Measurements from ENCODE around the gene SEMA3B. TPM values are rescaled to one million over a fixed set of nuclear protein-coding genes. Genes with fewer than 3 reads are reported as not detected.
"Not testable (repeated sequence)": the region's sequence is repeated elsewhere in the genome, so short reads cannot be mapped to it uniquely, and the experiment has no call there.

SEMA3B gene
- 1 to 10 TPM; 1.2 to 2.3 TPM for total RNA-seq

DNA sequence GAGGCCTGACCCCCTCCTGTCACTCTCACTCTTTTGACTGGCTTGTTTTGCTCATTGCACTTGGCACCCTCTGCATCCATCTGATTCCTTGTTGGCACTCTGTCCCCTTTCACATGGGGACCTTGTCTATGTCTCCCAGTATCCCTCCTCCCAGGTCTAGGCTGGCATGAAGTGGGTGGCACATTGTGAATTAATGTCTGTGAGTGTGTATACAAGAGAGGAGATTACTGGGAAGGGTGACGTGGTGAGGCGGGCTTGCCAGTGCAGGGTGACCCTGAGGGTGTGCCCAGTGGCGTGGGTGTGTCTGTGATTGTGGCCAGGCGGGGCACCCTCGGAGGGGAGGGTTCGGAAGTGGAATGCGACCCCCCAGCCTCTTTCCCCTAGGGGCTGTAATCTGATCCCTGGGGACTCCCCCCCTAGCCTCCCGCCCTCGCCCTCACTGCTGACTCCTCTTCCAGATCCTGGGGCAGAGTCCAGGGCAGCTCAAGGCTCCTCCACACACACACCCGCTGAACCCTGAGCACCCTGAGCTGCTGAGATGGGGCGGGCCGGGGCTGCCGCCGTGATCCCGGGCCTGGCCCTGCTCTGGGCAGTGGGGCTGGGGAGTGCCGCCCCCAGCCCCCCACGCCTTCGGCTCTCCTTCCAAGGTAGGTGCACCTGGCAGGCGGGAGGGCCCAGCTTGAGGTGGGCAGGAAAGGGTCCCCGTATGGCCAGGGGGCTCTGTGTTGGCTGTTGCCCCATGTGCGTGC lies at the start of gene SEMA3B:
SEMA3B (plus strand) TSS at position 445 of the 749 bp plus-strand sequence; CDS start at position 539, 94 bp downstream.
- H3K4me3 Mint-ChIP-seq: no peak within 1 kb of the TSS
- no peaks in the 10 kb centered on the region for H3K36me3 Mint-ChIP-seq (ENCODE audit: low read depth)
- no peaks in the 10 kb centered on the region for H3K9me3 Mint-ChIP-seq
- no peak for ATAC-seq (replicated peaks)
- no peak within 1 kb of the TSS for H3K27ac Mint-ChIP-seq
- H3K27me3 Mint-ChIP-seq: peaks cover 3% of the 10 kb centered on the region
- H3K4me1 Mint-ChIP-seq: peaks cover 4% of the 10 kb centered on the region

DNA sequence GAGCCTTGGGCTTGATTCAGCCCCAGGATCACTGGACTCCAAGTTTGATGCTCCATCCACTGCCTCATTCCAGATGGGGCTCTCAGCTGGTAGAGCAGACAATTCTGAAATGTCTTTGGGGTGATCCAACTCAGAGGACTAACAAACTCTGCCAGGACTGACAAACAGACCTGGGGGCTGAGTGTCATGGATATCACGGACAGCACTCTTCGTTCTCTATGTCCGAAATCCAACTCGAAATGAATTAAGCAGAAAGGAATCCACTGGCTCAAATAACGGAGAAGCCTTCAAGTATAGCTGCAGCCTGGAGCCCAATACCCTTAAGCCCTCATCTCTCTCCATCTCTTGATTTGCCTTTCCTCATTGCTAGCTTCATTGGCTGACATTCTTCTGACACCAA lies 49.7 kb upstream of the SEMA3B start:
- H3K9me3 Mint-ChIP-seq: no peaks in the 10 kb centered on the region
- no peaks in the 10 kb centered on the region for H3K27me3 Mint-ChIP-seq
- H3K27ac Mint-ChIP-seq: no peak overlapping the region
- ATAC-seq (replicated peaks): no peak
- no peak overlapping the region for H3K4me3 Mint-ChIP-seq
- H3K36me3 Mint-ChIP-seq (ENCODE audit: low read depth): no peaks in the 10 kb centered on the region
- H3K4me1 Mint-ChIP-seq: no peaks in the 10 kb centered on the region

DNA sequence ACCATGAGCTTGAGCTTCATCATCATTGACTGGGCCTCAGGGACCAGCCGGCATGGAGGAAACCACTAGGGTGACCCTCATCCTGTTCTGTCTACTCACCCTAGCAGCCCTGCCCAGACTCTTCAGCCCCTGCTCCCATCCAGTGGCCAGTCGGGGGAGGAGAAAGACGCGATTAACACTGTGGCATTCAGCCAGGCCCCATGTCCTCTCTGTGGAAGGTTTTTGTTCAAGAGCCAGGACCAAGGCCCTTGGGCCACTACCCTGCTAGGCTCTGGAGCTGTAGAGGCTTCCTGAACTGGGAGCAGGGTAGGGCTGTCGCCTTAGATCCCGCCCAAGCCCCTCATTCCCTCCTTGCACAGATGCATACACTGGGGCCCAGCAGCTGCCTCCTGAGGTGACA lies 48.8 kb upstream of the SEMA3B start:
- Mint-ChIP-seq H3K4me3 (no peak overlapping the region), H3K36me3 (ENCODE audit: low read depth) (no peaks in the 10 kb centered on the region), H3K27ac (no peak overlapping the region), H3K9me3 (no peaks in the 10 kb centered on the region), H3K27me3 (no peaks in the 10 kb centered on the region), H3K4me1 (peaks cover 4% of the 10 kb centered on the region)
- no peak for ATAC-seq (replicated peaks)

DNA sequence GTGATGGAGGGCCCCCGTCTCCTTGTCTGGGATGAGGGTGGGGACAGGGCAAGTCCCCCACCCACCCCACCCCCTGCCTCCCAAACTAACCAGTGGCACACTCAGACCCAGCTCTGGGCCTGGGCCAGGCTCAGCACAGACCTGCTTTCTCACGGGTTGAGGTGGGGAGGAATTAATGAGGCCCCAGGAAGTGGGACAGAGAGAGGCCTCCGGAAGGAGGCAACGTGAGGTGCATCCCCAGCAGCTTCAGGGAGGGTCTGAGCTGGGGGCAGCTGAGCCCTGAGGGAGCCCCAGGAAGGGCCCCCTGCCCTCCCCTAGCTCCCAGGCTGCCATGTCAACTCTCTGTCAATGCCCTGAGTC lies 47.9 kb upstream of the SEMA3B start:
- Mint-ChIP-seq H3K27me3 (no peaks in the 10 kb centered on the region), H3K27ac (peak overlapping the region; percentile 65), H3K4me3 (no peak overlapping the region), H3K4me1 (peaks cover 6% of the 10 kb centered on the region), H3K9me3 (no peaks in the 10 kb centered on the region), H3K36me3 (ENCODE audit: low read depth) (no peaks in the 10 kb centered on the region)
- ATAC-seq (replicated peaks): peak; percentile 30

DNA sequence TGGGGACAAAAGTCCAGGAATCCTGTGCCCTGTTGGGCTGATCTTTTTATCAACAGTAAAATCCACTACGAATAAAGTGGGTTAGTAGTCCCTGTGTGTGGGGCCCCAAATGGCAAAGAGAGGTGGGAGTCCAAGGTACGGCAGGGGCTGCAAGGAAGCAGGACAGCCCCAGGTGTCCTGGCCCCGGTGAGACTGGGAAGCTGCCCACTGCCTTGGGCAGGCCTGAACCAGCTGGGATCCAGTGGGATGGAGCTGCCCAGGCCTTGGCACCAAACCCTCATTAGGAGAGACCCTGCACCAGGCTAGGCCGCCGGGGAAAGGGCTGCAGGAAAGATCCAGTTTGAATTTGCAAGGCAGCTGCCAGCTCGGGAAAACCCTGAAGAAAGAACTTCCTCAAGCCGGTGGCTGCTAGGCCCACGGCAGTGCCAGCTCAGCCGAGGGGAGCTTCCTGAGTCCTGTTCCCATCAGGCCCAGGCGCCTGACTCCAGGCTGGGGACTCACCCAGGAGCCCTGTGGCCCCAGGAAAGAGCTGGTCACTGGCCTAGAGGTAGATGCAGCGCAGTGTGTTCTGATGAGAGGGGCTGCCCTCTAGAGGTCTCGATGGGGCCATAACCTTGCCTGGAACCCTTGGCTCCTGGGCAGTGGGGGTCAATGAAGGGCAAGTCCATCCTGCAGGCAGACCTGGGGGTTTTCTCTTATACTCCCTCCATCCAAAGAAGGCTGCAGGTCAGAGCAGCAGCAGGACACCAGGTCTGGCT lies 47.4 kb upstream of the SEMA3B start:
- Mint-ChIP-seq H3K9me3 (no peaks in the 10 kb centered on the region), H3K4me1 (peaks cover 8% of the 10 kb centered on the region), H3K36me3 (ENCODE audit: low read depth) (no peaks in the 10 kb centered on the region), H3K27me3 (no peaks in the 10 kb centered on the region), H3K4me3 (no peak overlapping the region), H3K27ac (peak overlapping the region; percentile 65)
- ATAC-seq (replicated peaks): no peak

DNA sequence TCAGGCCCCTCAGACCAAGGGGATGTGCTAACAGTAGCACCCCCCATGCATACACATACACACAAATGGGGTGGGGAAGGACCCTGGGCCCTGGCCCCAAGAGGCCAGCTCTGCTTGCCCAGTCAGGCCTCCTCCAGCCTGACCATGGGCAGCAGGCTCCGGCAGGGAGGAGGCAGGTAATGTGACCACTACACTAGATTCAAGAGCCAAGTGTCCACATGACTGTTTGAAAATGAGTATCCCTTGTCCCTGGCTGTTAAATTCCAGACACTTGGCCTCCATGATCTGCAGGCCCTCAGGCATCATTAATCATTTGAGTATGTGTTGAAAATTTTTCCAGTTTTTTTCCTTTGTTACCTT lies 46.8 kb upstream of the SEMA3B start:
- Mint-ChIP-seq H3K27ac (no peak overlapping the region), H3K9me3 (no peaks in the 10 kb centered on the region), H3K4me1 (peaks cover 8% of the 10 kb centered on the region), H3K27me3 (no peaks in the 10 kb centered on the region), H3K36me3 (ENCODE audit: low read depth) (no peaks in the 10 kb centered on the region), H3K4me3 (no peak overlapping the region)
- no peak for ATAC-seq (replicated peaks)

DNA sequence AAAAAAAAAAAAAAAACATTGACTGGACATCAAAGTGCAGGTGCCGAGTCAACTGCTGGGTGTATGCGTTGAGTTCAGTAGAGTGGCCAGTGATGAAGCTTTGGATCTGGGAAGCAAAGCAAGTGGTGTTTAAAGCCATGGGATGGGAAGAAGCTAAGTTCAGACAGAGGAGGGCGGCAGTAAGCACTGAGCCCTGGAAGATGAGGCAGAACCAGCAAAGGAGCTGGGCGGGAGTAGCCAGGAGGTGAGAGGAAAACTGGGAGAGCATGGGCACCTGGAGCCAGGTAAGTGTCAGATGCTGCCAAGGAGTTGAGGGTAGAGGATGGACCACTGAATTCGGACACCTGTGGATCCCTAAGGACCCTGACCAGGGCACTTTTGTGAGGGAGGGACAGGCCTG lies 44.3 kb upstream of the SEMA3B start:
- Mint-ChIP-seq H3K27me3 (no peaks in the 10 kb centered on the region), H3K27ac (peak overlapping the region; percentile 93), H3K4me1 (peaks cover 12% of the 10 kb centered on the region), H3K36me3 (ENCODE audit: low read depth) (no peaks in the 10 kb centered on the region), H3K4me3 (peak overlapping the region; percentile 42), H3K9me3 (no peaks in the 10 kb centered on the region)
- ATAC-seq (replicated peaks): no peak

DNA sequence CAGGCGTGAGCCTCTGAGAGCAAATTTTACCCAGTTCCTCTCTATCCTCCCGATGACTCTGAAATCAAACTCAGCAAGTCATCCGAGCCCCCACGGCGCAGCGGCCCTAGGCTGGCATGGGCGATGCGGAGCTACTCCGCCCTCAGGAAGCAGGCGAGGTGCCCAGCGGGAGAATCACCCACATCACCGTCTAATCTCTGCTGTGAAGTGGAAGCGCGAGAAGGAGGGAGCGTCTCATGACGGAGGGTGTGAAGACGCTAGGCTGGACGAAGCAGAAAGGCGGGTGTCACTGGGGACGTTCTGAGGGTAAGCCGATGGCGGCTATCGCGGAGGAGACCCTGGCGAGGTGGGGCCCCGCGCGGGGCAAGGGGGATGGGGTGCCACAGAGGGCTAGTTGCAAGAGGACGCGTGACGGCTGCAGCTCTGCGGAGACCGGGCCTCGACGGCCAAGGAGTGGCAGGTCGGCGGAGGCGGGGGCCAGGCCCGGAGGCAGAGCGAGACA lies 42.0 kb upstream of the SEMA3B start:
- Mint-ChIP-seq H3K36me3 (ENCODE audit: low read depth) (no peaks in the 10 kb centered on the region), H3K4me3 (peak overlapping the region; percentile 97), H3K27me3 (no peaks in the 10 kb centered on the region), H3K27ac (peak overlapping the region; percentile 93), H3K4me1 (peaks cover 12% of the 10 kb centered on the region), H3K9me3 (no peaks in the 10 kb centered on the region)
- ATAC-seq (replicated peaks): peak; percentile 47

DNA sequence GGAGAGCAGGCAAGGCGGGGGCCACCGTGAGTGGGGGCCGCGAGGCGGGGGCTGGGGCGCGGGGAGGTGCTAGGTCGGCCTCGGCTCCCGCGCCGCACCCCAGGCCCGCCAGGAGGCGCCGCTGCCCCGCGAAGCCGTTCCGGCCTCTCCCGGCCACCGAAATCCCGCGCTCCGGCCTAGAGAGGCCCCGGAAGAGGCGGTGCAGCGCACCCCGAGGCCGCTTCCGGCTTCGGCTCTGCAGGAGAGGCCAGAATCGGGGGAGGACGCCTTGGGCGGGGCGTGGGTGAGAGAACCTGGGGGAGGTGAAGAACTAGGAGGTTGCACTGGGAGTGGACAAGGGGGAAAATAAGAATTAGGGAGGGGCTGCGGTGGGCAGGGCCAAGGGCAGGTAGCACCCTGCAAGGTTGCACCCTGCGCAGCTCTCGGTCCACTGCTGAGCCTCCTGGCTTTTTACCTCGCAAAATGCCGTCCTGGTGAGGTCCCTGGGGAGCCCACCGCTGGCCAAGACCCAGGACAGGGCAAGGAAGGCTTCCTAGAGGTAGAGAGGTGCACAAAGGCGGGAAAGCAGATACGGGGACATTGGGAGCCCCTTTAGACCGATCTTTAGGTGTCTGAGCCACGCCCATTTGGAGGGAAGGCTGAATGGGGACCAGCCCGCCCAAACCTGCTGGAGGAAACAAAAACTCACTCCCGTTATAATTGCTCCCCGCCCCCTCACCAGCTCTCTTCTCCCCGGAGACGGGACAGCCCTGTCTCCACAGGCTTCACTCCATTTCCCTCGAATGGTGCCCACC lies 41.4 kb upstream of the SEMA3B start:
- peak overlapping the region; percentile 97 for H3K4me3 Mint-ChIP-seq
- no peaks in the 10 kb centered on the region for H3K36me3 Mint-ChIP-seq (ENCODE audit: low read depth)
- H3K9me3 Mint-ChIP-seq: no peaks in the 10 kb centered on the region
- H3K27ac Mint-ChIP-seq: peak overlapping the region; percentile 93
- peaks cover 12% of the 10 kb centered on the region for H3K4me1 Mint-ChIP-seq
- no peaks in the 10 kb centered on the region for H3K27me3 Mint-ChIP-seq
- ATAC-seq (replicated peaks): peak; percentile 85

DNA sequence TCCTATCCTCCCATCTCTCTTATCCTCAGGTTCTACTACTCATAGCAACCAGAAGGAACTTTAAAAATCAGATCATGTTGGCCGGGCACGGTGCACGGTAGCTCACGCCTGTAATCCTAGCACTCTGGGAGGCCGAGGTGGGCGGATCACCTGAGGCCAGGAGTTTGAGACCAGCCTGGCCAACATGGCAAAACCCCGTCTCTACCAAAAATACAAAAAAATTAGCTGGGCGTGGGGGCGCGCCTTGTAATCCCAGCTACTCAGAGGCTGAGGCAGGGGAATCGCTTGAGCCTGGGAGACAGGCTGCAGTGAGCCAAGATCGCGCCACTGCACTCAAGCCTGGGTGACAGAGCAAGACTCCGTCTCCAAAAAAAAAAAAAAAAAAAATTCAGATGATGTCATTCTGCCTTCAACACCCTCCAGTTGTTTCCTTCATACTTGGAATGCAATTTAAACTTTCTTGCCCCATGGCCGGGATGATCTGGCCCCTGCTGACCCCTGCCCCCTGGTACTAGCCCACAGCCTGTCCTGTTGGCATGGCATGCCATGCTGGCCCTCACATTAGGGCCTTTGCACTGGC lies 40.7 kb upstream of the SEMA3B start:
- peak overlapping the region; percentile 93 for H3K27ac Mint-ChIP-seq
- H3K36me3 Mint-ChIP-seq (ENCODE audit: low read depth); H3K9me3 Mint-ChIP-seq: not testable (repeated sequence)

DNA sequence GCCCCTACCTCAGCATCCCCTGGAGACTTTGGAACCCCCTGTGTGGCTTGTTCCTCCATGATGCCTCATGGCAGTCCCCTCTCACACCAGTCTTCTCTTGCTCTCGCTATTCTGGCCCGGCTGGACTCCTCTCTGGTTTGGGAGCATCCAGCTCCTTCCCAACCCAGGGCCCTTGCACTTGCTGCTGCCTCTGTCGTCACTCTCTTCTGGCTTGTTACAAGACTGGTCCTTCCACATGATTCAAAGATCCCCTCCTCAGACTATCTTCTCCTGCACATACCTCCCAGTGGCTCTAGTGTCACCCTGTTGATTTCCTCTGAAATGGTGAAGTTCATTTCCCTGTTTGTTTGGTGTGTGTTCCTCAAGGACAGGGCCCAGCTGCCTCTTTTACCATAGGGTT lies 39.5 kb upstream of the SEMA3B start:
- Mint-ChIP-seq H3K27ac (peak overlapping the region; percentile 44), H3K4me1 (peaks cover 11% of the 10 kb centered on the region), H3K27me3 (no peaks in the 10 kb centered on the region), H3K4me3 (no peak overlapping the region), H3K9me3 (no peaks in the 10 kb centered on the region), H3K36me3 (ENCODE audit: low read depth) (no peaks in the 10 kb centered on the region)
- ATAC-seq (replicated peaks): no peak

More for the DNA sequence above, 40.7 kb upstream of the SEMA3B start:
- H3K4me3 Mint-ChIP-seq: peak overlapping the region; percentile 97
- H3K27me3 Mint-ChIP-seq; ATAC-seq (replicated peaks): not testable (repeated sequence)
- H3K4me1 Mint-ChIP-seq: peaks cover 12% of the 10 kb centered on the region

DNA sequence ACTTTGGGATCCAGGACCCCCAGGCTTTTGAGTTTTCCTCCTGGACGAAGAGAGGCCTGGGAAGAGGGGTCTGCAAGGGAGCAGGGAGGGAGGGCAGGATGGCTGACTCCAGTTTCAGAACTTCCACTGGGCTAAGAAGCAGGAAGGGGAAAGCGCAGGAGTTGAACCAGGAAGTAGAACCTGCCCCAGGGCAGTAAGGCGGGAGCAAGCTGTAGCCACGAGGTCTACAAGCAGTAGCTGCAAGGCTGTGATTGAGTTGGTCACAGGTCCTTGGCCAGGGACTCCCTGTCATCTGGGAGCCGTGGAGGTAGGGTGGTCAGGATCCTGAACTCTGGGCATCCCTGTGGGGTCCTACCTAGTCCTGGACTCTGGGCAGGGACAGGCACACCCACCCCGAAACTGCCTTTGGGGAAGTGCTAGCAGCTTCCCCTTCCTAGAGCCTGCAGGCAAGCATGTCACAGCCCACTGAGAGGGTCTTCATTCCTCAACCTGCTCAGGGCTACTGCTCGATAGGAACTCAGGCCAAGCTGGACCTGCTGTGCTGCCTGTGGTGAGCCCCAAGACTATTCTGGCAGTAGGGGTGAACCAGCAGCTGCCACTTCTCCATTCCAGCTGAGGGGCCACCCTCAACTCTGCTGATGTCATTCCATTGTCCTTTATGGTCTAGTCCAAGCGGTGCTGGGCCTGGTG lies 38.7 kb upstream of the SEMA3B start:
- ATAC-seq (replicated peaks): no peak
- Mint-ChIP-seq H3K4me1 (peaks cover 8% of the 10 kb centered on the region), H3K4me3 (no peak overlapping the region), H3K27ac (no peak overlapping the region), H3K36me3 (ENCODE audit: low read depth) (no peaks in the 10 kb centered on the region), H3K9me3 (no peaks in the 10 kb centered on the region), H3K27me3 (no peaks in the 10 kb centered on the region)

DNA sequence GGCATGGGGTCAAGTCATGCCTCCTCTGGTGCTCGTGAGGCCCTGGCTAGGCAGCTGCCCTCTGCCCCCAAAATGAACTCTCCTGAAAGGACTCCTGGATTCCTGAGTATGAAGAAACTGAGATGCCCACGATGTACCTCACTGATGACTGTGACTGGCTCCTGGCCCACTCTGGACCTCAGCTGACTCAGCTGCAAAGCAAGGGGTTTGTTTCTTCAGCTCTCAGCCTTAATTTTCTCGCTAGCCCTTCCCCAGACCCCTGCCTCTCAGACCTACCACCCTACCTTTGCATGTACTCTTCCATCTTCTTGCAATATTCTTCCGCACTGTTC lies 38.2 kb upstream of the SEMA3B start:
- Mint-ChIP-seq H3K4me3 (no peak overlapping the region), H3K36me3 (ENCODE audit: low read depth) (no peaks in the 10 kb centered on the region), H3K27ac (no peak overlapping the region), H3K4me1 (peaks cover 11% of the 10 kb centered on the region), H3K27me3 (no peaks in the 10 kb centered on the region), H3K9me3 (no peaks in the 10 kb centered on the region)
- ATAC-seq (replicated peaks): no peak

DNA sequence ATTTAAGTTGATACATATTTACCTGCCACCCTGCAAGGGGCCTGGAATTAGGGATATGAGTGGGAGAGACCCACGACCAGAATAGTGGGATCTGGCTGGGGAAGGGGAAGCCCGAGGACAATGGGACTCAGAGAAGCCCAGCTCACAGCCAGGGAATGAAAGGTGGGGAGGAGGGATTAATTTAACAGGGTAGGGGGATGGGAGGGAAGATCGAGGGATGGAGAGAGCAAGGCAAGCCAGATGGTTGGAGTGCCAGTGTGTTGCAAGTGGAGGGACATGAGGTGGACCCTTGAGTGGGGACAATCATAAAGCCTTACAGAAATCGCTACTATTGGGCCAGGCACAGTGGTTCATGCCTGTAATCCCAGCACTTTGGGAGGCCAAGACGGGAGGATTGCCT lies 37.4 kb upstream of the SEMA3B start:
- H3K27me3 Mint-ChIP-seq: no peaks in the 10 kb centered on the region
- no peak overlapping the region for H3K27ac Mint-ChIP-seq
- peaks cover 8% of the 10 kb centered on the region for H3K4me1 Mint-ChIP-seq
- H3K9me3 Mint-ChIP-seq: no peaks in the 10 kb centered on the region
- H3K4me3 Mint-ChIP-seq: no peak overlapping the region
- ATAC-seq (replicated peaks): no peak
- H3K36me3 Mint-ChIP-seq (ENCODE audit: low read depth): peaks cover 5% of the 10 kb centered on the region
